Gastroesophageal sphincter (tissue), 4 donors: Measurements from ENCODE around the gene FRMD6. TPM values are rescaled to one million over a fixed set of nuclear protein-coding genes. Genes with fewer than 3 reads are reported as not detected.

Experiments used
- ATAC-seq: fragments of 150-250 bp; one replicate; pipeline ENCODE4 v1.9.1; 2016; ENCODE audit warnings: mild to moderate bottlenecking, moderate library complexity
- H3K27ac ChIP-seq, 4 donors: fragments of 200-600 bp; sonication (generic) in 3 of 4; 1 replicate in 3 of 4; 2 replicates in 1 of 4; pipeline ENCODE4 v1.5.1; 2016 to 2019
- H3K27me3 ChIP-seq: fragments of 200-600 bp; sonication (generic); one replicate; pipeline ENCODE4 v1.5.1; 2019
- H3K36me3 ChIP-seq, 2 donors: fragments of 200-600 bp; sonication (generic); one replicate each; pipeline ENCODE4 v1.5.1; 2019; ENCODE audit warnings: control low read depth in 1 of 2
- H3K4me1 ChIP-seq, 3 donors: fragments of 200-600 bp; sonication (generic); 1 replicate in 2 of 3; 2 replicates in 1 of 3; pipeline ENCODE4 v1.5.1; 2016 to 2019; ENCODE audit warnings: control low read depth in 2 of 3
- H3K4me3 ChIP-seq, 2 donors: fragments of 200-600 bp; sonication (generic); one replicate each; pipeline ENCODE4 v1.5.1; 2019; ENCODE audit warnings: mild to moderate bottlenecking in 1 of 2, moderate library complexity in 1 of 2
- H3K9me3 ChIP-seq, 3 donors: fragments of 200-600 bp; sonication (generic); one replicate each; pipeline ENCODE4 v1.5.1; 2017 to 2019; ENCODE audit warnings: control low read depth in 2 of 3
- EP300 ChIP-seq: sonication (generic); formaldehyde crosslinking; IDR thresholded peaks from one replicate; pipeline ENCODE4 v1.6.1; 2017; ENCODE audit warnings: antibody characterized with exemption, mild to moderate bottlenecking
- POLR2A ChIP-seq, 2 donors: fragments of 450-650 bp; IDR thresholded peaks; one replicate each; pipeline ENCODE4 v1.6.1; 2017; ENCODE audit warnings: antibody characterized with exemption in 2 of 2, mild to moderate bottlenecking in 2 of 2, moderate library complexity in 1 of 2
- POLR2AphosphoS5 ChIP-seq: sonication (generic); formaldehyde crosslinking; IDR thresholded peaks from one replicate; pipeline ENCODE4 v1.6.1; 2017; ENCODE audit warnings: antibody characterized with exemption
- WGBS, 2 donors: methylation state at CpG; one replicate each; pipeline ENCODE4 v1.1.5; 2018; ENCODE audit warnings: low coverage in 1 of 2; 5-methylcytosine and 5-hydroxymethylcytosine counted together
- total RNA-seq, 4 donors: library from RNA; depleted of rRNA; stranded (reverse); fragments of >200 nt; gene quantifications; one replicate each; pipeline ENCODE4 v1.1.0, GENCODE V29; 2016
- TF ChIP-seq, protein P1 (sequence below), 4 experiments: fragments of 200-600 bp in 2 of 4; fragments of 450-650 bp in 2 of 4; sonication (generic) in 1 of 4; IDR thresholded peaks; one replicate each; pipeline ENCODE4 v1.5.1; 2017 to 2019; ENCODE audit warnings: antibody characterized with exemption in 4 of 4, mild to moderate bottlenecking in 2 of 4, moderate library complexity in 2 of 4

The FRMD6 gene
- total RNA-seq, 4 donors from 2014 or later = 42.5 to 68.6 (median 53.9) TPM

DNA sequence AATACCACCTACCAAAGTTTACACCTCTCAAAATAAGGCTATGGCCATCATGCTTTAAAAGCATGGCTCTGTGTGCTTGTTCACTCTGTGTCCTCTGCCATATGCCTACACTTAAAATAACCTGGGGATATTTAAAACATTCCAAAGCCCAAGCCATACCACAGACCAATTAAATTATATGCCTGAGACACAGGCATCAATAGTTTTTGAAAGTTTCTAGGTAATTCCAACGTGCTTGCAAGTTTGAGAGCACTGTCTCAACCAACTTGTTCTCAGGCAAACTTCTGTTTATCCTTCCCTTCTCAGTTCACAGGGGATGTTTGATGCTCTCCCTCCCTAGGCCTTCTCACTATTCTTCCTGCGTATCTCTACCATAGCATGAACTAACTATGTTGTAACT is 3.4 kb upstream of the FRMD6 start:
- H3K27me3 ChIP-seq = no peaks in the 10 kb centered on the region
- no peak overlapping the region for H3K27ac ChIP-seq
- no peak for ATAC-seq
- no peak overlapping the region for H3K4me3 ChIP-seq
- TF ChIP-seq POLR2A (IDR thresholded peaks at IDR 0.05) = no peak
- no peaks in the 10 kb centered on the region for H3K9me3 ChIP-seq
- peaks cover 0 to 33% (median 0%) of the 10 kb centered on the region in 3 donors for H3K4me1 ChIP-seq
- H3K36me3 ChIP-seq = no peaks in the 10 kb centered on the region
- 65 to 76% methylated on average over 2 of the region's 2 CpGs for WGBS, 2 donors

GRCh38 chr14:51650716-51651387 is 858 bp upstream of the FRMD6 start:
- peak overlapping the region; percentile 84 to 99 (median 98) for H3K27ac ChIP-seq
- H3K9me3 ChIP-seq = no peaks in the 10 kb centered on the region
- H3K36me3 ChIP-seq = no peaks in the 10 kb centered on the region
- H3K4me1 ChIP-seq = peaks cover 3 to 59% (median 3%) of the 10 kb centered on the region in 3 donors
- peak overlapping the region; percentile 85 to 90 for H3K4me3 ChIP-seq
- no peaks in the 10 kb centered on the region for H3K27me3 ChIP-seq
- ATAC-seq = no peak
- 5 to 6% methylated on average over 3 to 7 of the region's 30 CpGs for WGBS, 2 donors
- TF ChIP-seq POLR2AphosphoS5 (no peak), POLR2A (IDR thresholded peaks at IDR 0.05) (no peak), EP300 (no peak)
- TF ChIP-seq, protein P1, sequence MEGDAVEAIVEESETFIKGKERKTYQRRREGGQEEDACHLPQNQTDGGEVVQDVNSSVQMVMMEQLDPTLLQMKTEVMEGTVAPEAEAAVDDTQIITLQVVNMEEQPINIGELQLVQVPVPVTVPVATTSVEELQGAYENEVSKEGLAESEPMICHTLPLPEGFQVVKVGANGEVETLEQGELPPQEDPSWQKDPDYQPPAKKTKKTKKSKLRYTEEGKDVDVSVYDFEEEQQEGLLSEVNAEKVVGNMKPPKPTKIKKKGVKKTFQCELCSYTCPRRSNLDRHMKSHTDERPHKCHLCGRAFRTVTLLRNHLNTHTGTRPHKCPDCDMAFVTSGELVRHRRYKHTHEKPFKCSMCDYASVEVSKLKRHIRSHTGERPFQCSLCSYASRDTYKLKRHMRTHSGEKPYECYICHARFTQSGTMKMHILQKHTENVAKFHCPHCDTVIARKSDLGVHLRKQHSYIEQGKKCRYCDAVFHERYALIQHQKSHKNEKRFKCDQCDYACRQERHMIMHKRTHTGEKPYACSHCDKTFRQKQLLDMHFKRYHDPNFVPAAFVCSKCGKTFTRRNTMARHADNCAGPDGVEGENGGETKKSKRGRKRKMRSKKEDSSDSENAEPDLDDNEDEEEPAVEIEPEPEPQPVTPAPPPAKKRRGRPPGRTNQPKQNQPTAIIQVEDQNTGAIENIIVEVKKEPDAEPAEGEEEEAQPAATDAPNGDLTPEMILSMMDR (IDR thresholded peaks at IDR 0.05) = no peak

GRCh38 chr14:51652168-51653078 is 713 bp downstream of the FRMD6 start:
- ATAC-seq = peak; percentile 38
- Histone ChIP-seq H3K9me3 (no peaks in the 10 kb centered on the region), H3K36me3 (no peaks in the 10 kb centered on the region), H3K4me1 (peaks cover 3 to 75% (median 3%) of the 10 kb centered on the region in 3 donors), H3K4me3 (peak overlapping the region; percentile 85 to 90), H3K27ac (peak overlapping the region; percentile 84 to 99 (median 98)), H3K27me3 (no peaks in the 10 kb centered on the region)
- WGBS, 2 donors = 0% methylated on average over 7 to 9 of the region's 75 CpGs
- TF ChIP-seq POLR2AphosphoS5 = no peak
- TF ChIP-seq POLR2A (IDR thresholded peaks at IDR 0.05) = peak in 1 of 2 donors; percentile 2
- TF ChIP-seq, protein P1 (IDR thresholded peaks at IDR 0.05) = peak in 1 of 4 experiments; percentile 43
- TF ChIP-seq EP300 = no peak

GRCh38 chr14:51653079-51653774 is 1.5 kb downstream of the FRMD6 start:
- WGBS, 2 donors = 0% methylated on average over 3 to 6 of the region's 6 CpGs
- Histone ChIP-seq H3K9me3 (no peaks in the 10 kb centered on the region), H3K27ac (peak overlapping the region; percentile 84 to 99 (median 98)), H3K36me3 (no peaks in the 10 kb centered on the region), H3K4me1 (peaks cover 3 to 80% (median 3%) of the 10 kb centered on the region in 3 donors), H3K27me3 (no peaks in the 10 kb centered on the region), H3K4me3 (peak overlapping the region; percentile 85 to 90)
- no peak for ATAC-seq
- TF ChIP-seq POLR2AphosphoS5 (peak; percentile 47), EP300 (no peak)
- TF ChIP-seq, protein P1 (IDR thresholded peaks at IDR 0.05) = peak in 3 of 4 experiments; percentile 53 to 76 (median 70)
